ENCODE measurements around the gene IFITM1.

IFITM1 gene

DNA sequence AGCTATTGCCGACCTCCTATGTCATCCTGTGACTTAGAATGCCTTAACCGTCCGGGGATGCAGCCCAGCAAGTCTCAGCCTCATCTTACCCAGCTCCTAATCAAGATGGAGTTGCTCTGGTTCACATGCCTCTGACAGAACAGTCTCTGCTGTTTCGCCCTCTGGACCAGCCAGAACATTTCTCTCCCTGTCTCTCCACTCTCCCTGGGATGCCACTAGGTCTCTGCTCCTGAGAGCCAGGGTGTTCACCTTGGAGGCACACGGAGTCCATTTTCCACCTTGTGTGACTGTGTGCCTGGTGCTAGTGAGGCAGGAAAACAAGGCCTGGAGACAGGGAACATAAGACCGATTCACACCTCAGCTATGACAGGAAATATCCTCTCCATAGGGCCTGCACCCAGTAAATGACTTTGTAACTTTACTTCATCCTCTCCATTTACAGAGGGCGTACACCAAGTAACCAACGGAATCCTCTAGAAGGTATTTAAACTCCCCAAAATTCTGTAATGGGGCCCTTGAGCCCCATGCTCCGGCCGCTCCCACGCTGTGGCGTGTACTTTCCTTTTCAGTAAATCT is 38.7 kb downstream of the IFITM1 start:
- no peak overlapping the region for H3K4me3 ChIP-seq (ENCODE audit: low read depth, low read length)
- DNase-seq (ENCODE audit: low read depth) = no peak
- TF ChIP-seq, protein P1, sequence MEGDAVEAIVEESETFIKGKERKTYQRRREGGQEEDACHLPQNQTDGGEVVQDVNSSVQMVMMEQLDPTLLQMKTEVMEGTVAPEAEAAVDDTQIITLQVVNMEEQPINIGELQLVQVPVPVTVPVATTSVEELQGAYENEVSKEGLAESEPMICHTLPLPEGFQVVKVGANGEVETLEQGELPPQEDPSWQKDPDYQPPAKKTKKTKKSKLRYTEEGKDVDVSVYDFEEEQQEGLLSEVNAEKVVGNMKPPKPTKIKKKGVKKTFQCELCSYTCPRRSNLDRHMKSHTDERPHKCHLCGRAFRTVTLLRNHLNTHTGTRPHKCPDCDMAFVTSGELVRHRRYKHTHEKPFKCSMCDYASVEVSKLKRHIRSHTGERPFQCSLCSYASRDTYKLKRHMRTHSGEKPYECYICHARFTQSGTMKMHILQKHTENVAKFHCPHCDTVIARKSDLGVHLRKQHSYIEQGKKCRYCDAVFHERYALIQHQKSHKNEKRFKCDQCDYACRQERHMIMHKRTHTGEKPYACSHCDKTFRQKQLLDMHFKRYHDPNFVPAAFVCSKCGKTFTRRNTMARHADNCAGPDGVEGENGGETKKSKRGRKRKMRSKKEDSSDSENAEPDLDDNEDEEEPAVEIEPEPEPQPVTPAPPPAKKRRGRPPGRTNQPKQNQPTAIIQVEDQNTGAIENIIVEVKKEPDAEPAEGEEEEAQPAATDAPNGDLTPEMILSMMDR (IDR thresholded peaks at IDR 0.05; ENCODE audit: control insufficient read depth, extremely low read depth, insufficient read depth) = no peak

DNA sequence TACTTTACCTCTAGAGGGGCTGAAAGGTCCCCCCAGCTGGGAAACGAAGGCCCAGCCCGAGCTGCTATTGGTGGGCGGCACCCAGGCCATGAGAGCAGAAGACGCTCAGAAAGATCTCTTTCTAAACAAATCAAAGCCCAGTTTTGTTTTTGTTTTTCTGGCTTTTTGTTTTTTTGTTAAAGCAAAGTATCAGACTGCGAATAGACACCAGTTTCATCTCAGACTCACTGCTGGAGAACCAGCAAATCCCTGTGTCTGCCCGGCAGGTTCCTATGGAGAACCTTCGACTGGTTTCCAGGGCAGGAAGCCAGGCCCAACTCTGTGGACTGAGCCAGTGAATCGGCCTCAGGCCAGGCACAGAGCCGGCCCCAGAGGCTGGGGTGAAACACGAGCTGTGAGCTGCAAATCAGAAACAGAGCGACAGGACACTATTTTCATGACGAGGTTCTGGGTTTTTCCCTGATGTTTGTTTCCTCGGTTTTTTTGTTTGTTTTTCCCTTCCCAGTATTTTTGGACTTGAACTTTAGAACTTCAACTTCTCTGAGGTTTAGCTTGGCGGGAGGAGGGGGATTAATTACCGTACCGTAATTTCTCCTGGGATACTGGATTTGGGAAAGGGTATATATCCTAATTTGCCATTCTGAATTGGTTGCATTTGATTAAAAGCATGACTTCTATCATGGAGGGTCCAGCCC is 39.5 kb downstream of the IFITM1 start:
- TF ChIP-seq, protein P1 (IDR thresholded peaks at IDR 0.05; ENCODE audit: control insufficient read depth, extremely low read depth, insufficient read depth) = no peak
- DNase-seq (ENCODE audit: low read depth) = peak; percentile 50
- no peak overlapping the region for H3K4me3 ChIP-seq (ENCODE audit: low read depth, low read length)

DNA sequence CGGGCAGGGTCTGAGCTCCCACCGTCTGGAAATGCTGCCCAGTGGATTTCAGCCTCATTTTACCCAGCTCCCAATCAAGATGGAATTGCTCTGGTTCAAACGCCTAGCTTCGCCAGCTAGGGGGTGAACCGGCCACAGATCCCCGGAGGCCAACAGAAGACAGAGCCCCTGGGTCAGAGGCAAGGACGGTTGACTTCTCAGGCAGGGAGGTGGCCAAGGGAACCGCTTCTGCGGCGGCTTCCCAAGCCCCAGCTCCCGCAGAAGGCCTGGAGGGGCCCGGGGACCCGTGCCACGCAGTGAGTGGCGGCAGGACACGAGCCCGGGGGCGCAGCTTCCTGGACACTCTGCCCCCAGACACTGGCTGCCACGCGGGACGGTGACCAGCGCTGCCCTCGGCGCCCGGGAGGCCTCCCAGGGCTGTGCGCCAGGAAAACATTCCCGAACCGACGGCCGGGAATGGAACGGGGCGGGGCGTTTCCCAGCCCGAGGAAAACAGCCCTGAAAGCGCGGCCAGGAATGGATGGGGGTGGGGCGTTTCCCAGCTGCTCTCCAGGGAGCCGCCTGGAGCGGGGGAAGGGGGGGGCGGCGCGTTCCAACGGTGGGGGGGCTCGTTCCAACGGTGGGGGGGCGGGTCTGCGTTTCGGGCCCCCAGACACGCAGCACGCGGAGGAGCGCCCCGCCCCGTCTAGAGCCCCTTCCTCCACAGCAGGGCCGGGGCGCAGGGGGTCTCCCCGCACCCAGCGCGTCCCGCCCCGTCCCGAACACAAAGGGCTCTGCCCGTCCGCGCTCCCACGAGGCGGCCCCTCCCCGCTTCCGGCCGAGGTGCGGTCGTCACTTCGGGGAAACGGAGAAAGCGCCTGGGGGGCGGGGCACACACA is 42.0 kb downstream of the IFITM1 start:
- peak overlapping the region; percentile 51 for H3K4me3 ChIP-seq (ENCODE audit: low read depth, low read length)
- DNase-seq (ENCODE audit: low read depth) = peak; percentile 15
- TF ChIP-seq, protein P1 (IDR thresholded peaks at IDR 0.05; ENCODE audit: control insufficient read depth, extremely low read depth, insufficient read depth) = no peak

DNA sequence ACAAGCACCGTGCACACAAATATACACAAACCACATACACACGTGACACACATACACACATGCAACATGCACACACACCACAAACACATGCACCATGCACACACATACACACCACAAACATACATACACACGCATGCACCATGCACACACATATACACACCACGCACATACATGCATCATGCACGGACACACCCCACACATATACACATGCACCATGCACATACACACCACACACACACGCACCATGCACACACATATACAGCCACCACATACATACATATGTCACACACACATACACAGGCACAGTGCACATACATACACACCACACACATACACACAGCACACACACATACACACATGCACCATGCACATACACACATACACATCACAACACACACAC is 42.8 kb downstream of the IFITM1 start:
- no peak overlapping the region for H3K4me3 ChIP-seq (ENCODE audit: low read depth, low read length)
- DNase-seq (ENCODE audit: low read depth) = no peak
- TF ChIP-seq, protein P1 (IDR thresholded peaks at IDR 0.05; ENCODE audit: control insufficient read depth, extremely low read depth, insufficient read depth) = no peak

DNA sequence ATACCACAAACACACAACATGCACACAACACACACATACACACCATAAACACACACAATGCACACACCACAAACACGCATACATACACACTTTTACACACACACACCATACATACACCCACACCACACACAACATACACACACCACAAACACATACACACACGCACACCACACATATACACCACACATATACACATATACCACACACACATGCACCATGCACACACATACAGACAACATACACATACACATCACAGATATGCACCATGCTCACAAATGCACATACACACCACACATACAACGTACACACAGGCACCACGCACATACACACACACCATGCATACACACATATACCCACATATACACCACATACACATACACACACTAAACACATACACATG is 43.7 kb downstream of the IFITM1 start:
- DNase-seq (ENCODE audit: low read depth) = no peak
- H3K4me3 ChIP-seq (ENCODE audit: low read depth, low read length) = no peak overlapping the region
- TF ChIP-seq, protein P1 (IDR thresholded peaks at IDR 0.05; ENCODE audit: control insufficient read depth, extremely low read depth, insufficient read depth) = no peak

DNA sequence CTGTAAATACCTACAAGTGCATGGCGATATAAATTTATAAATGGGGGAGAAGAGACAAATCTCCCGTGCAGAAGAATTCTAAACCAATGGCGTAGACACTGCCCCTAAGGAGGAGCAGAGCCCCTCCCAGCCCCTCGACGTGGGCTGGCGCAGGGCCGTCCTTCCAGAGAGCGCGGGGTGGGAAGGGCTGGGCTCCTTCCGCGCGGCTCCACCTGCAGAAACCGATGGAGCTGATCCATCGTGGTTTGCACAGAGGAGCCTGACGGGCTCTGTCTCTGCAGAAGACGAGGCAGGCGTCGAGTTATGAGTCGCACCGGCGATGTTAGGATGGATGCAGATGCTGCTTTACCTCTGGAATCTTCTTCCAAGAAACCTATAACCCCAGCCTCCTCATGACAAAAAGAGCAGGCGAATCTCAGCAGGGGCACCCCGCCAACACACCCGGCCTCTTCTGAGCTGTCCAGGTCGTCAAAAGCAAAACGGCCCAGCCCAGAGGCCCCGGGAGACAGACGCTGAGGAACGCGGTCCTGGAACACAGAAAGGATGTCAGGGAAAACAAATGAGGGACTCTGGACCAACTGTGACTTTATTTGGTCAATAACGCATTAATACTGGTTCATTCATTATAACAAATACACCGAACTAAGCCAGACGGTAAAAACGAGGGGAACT is 44.4 kb downstream of the IFITM1 start:
- TF ChIP-seq, protein P1 (IDR thresholded peaks at IDR 0.05; ENCODE audit: control insufficient read depth, extremely low read depth, insufficient read depth) = no peak
- DNase-seq (ENCODE audit: low read depth) = no peak
- H3K4me3 ChIP-seq (ENCODE audit: low read depth, low read length) = no peak overlapping the region
